Kidney (tissue), 14 donors: ENCODE measurements around the gene CYP1A2. TPM values are rescaled to one million over a fixed set of nuclear protein-coding genes. Genes with fewer than 3 reads are reported as not detected.

Experiments
- DNase-seq, 5 donors: peaks; one replicate each; pipeline ENCODE4 v3.0.0-alpha.2; 2013 to 2020
- FAIRE-seq: peaks from 2 replicates; lab custom pipeline; 2012; peaks lifted over from hg19 to GRCh38; lab: Jason Lieb, UNC
- H3K27ac ChIP-seq, 2 donors: one replicate each; pipeline ENCODE4 v1.7.0; 2013; ENCODE audit warnings: low read depth in 2 of 2, low read length in 2 of 2, inconsistent platforms in 1 of 2
- H3K27me3 ChIP-seq: one replicate; pipeline ENCODE4 v1.7.1; 2013; ENCODE audit warnings: low read length, inconsistent platforms; ENCODE audit not compliant: control insufficient read depth, insufficient read depth
- H3K36me3 ChIP-seq, 3 donors: one replicate each; pipeline versions ENCODE4 v1.7.0 to v1.7.1; 2013; ENCODE audit warnings: low read length in 3 of 3, control low read depth in 1 of 3, inconsistent platforms in 1 of 3; ENCODE audit not compliant: insufficient read depth in 3 of 3, control insufficient read depth in 2 of 3
- H3K4me1 ChIP-seq, 3 donors: one replicate each; pipeline versions ENCODE4 v1.7.0 to v1.7.1; 2013; ENCODE audit warnings: low read length in 3 of 3, inconsistent platforms in 1 of 3, low read depth in 1 of 3; ENCODE audit not compliant: control insufficient read depth in 2 of 3, insufficient read depth in 2 of 3
- H3K4me3 ChIP-seq, 3 donors: one replicate each; pipeline versions ENCODE4 v1.7.0 to v1.8.1; 2013; ENCODE audit warnings: low read length in 3 of 3, control low read depth in 1 of 3, inconsistent platforms in 1 of 3
- H3K9ac ChIP-seq, 3 donors: one replicate each; pipeline versions ENCODE4 v1.7.0 to v1.7.1; 2013; ENCODE audit warnings: low read length in 3 of 3, control low read depth in 1 of 3, inconsistent platforms in 1 of 3
- H3K9me3 ChIP-seq, 3 donors: one replicate each; pipeline versions ENCODE4 v1.7.0 to v1.7.1; 2013; ENCODE audit warnings: low read length in 3 of 3, control low read depth in 1 of 3, inconsistent platforms in 1 of 3; ENCODE audit not compliant: control insufficient read depth in 2 of 3, insufficient read depth in 1 of 3
- intact Hi-C: fragments of 100-400 bp; cut with DNase I; formaldehyde crosslinking; loops from one replicate; pipeline ENCODE4 v1.11.1; 2022
- polyA plus RNA-seq: library from polyadenylated mRNA; stranded (reverse); fragments of 350-450 nt; fragmentation: Illumina TruSeq; extraction: RNeasy Lipid Tissue Mini Kit (QIAGEN cat#74804); gene quantifications from one replicate; pipeline ENCODE4 v1.2.3, GENCODE V29; 2014; ENCODE audit warnings: low read depth, low replicate concordance; ENCODE audit not compliant: insufficient read depth
- total RNA-seq: library from RNA; stranded (reverse); fragmentation: NEBNext Ultra II Directional; extraction: Animal tissue kit (Norgen Biotek cat#: 25700); gene quantifications from one replicate; pipeline ENCODE4 v1.2.1, GENCODE V29; 2021
- TF ChIP-seq, protein P1 (sequence below): IDR thresholded peaks from 3 replicates; pipeline ENCODE4 v1.5.1; 2012; ENCODE audit warnings: mild to moderate bottlenecking, moderate library complexity, borderline replicate concordance; ENCODE audit not compliant: insufficient read depth; ENCODE audit errors: extremely low read depth
- donor health status: control.
- donor health status: control.
- donor health status: control.
- donor health status: control.
- donor health status: control.
- donor health status: DM: yes; HTN: yes; CAD: no.
- donor health status: Normal renal cell carcinoma (clear cell type).

CYP1A2 gene
- total and polyA plus RNA-seq, 2 donors from 2014 or later = not detected

DNA sequence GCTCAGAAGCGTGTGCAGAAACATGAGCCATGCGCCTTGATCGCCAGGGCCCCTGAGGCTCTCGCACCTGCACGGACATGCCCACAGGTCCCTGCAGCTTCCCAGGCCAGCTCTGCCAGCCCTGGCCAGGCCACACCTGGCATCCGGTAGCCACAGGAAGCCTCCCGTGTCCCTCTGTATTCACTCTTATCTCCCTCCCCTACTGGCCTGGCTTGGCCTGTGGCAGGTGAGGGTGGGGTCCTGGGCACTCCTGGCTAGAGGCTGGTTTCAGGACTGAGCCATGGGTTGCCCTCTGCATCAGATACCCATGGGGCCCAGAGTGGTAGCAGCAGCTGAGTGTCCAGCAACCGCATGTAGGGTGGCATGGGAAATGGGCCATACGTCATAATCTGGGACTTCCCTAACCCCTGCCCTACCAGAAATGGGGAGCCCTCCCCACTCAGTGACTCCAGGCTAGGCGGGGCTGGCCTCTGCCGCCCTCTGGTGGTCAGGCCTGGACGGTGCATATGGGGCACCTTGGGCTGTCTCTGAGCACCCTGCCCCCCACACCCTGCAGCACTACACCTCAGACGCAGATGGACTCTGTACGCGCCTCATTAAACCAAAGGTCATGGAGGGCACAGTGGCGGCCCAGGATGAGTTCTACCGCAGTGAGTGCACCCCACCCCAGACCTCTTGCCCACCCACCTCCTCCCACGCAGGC is 51.4 kb downstream of the CYP1A2 start:
- intact Hi-C loops = no loop called here
- TF ChIP-seq, protein P1, sequence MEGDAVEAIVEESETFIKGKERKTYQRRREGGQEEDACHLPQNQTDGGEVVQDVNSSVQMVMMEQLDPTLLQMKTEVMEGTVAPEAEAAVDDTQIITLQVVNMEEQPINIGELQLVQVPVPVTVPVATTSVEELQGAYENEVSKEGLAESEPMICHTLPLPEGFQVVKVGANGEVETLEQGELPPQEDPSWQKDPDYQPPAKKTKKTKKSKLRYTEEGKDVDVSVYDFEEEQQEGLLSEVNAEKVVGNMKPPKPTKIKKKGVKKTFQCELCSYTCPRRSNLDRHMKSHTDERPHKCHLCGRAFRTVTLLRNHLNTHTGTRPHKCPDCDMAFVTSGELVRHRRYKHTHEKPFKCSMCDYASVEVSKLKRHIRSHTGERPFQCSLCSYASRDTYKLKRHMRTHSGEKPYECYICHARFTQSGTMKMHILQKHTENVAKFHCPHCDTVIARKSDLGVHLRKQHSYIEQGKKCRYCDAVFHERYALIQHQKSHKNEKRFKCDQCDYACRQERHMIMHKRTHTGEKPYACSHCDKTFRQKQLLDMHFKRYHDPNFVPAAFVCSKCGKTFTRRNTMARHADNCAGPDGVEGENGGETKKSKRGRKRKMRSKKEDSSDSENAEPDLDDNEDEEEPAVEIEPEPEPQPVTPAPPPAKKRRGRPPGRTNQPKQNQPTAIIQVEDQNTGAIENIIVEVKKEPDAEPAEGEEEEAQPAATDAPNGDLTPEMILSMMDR = peak; percentile 96
- peaks cover 0 to 6% (median 0%) of the 10 kb centered on the region in 3 donors for H3K4me1 ChIP-seq
- no peaks in the 10 kb centered on the region for H3K27me3 ChIP-seq
- DNase-seq (peak; percentile 65 to 84 (median 76)), FAIRE-seq (no peak)
- peaks cover 0 to 15% (median 3%) of the 10 kb centered on the region in 3 donors for H3K36me3 ChIP-seq
- H3K4me3 ChIP-seq = no peak overlapping the region
- H3K9ac ChIP-seq = no peak overlapping the region
- no peaks in the 10 kb centered on the region for H3K9me3 ChIP-seq
- no peak overlapping the region for H3K27ac ChIP-seq

DNA sequence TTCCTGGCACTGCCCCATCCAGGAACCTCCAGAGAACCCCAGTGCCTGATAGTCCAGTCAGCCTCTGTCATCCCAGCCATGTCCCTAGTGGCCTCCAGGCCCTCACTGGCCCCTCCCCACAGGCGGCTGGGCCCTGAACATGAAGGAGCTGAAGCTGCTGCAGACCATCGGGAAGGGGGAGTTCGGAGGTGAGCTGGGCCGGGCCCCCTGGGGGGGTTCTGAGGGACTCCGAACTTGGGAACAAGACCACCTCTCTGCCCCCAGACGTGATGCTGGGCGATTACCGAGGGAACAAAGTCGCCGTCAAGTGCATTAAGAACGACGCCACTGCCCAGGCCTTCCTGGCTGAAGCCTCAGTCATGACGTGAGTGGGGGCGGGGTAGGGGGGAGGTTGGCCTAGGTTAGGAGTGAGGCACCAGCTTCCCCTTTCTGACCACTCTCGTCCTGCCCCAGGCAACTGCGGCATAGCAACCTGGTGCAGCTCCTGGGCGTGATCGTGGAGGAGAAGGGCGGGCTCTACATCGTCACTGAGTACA is 52.0 kb downstream of the CYP1A2 start:
- no peak overlapping the region for H3K27ac ChIP-seq
- no peaks in the 10 kb centered on the region for H3K27me3 ChIP-seq
- no peaks in the 10 kb centered on the region for H3K9me3 ChIP-seq
- TF ChIP-seq, protein P1 = no peak
- no peak overlapping the region for H3K9ac ChIP-seq
- H3K4me3 ChIP-seq = no peak overlapping the region
- DNase-seq (peak in 1 of 5 donors; percentile 82), FAIRE-seq (no peak)
- peaks cover 0 to 6% (median 0%) of the 10 kb centered on the region in 3 donors for H3K4me1 ChIP-seq
- H3K36me3 ChIP-seq = peaks cover 0 to 15% (median 3%) of the 10 kb centered on the region in 3 donors
- intact Hi-C loops = no loop called here

DNA sequence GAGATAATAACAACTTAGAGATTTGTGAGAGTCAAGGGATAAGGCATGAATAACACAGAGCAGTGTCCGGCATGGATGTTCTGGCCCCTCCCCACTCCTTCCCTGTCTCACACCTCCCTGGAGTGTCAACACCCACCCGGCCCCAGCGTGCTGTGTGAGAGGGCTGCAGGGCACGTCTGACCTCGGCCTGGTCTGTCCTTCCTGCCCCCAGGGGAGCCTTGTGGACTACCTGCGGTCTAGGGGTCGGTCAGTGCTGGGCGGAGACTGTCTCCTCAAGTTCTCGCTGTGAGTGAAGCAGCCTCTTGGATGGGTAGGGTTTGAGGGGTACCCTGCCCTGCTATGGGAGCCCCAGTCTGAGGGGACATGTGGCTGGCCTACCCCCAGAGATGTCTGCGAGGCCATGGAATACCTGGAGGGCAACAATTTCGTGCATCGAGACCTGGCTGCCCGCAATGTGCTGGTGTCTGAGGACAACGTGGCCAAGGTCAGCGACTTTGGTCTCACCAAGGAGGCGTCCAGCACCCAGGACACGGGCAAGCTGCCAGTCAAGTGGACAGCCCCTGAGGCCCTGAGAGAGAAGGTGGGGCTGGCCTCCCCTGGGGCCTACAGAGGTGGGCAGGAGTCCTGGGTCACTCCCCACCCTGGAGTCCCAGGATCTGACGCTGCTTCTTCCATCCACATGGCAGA is 52.8 kb downstream of the CYP1A2 start:
- intact Hi-C loops = no loop called here
- FAIRE-seq = no peak

More for the DNA sequence above, 52.8 kb downstream of the CYP1A2 start:
- H3K27ac ChIP-seq = no peak overlapping the region
- H3K4me3 ChIP-seq = no peak overlapping the region
- peaks cover 0 to 15% (median 3%) of the 10 kb centered on the region in 3 donors for H3K36me3 ChIP-seq
- TF ChIP-seq, protein P1 = no peak
- H3K9ac ChIP-seq = no peak overlapping the region
- H3K4me1 ChIP-seq = peaks cover 0 to 6% (median 0%) of the 10 kb centered on the region in 3 donors
- H3K27me3 ChIP-seq = no peaks in the 10 kb centered on the region
- no peak for DNase-seq
- H3K9me3 ChIP-seq = no peaks in the 10 kb centered on the region
